SK-N-SH treated with all-trans-retinoic acid at 6 μM for 48 hours (cell line): ENCODE measurements around the gene FIGN.

Experiments
- PPARA ChIP-seq: fragments of 250-450 bp; sonication (Bioruptor Pico); IDR thresholded peaks from 2 replicates; pipeline ENCODE4 v1.5.0; 2020; ENCODE audit warnings: mild to moderate bottlenecking, borderline replicate concordance
- RARB ChIP-seq: fragments of 250-450 bp; sonication (Bioruptor Pico); IDR thresholded peaks from 2 replicates; pipeline ENCODE4 v1.8.0; 2021; ENCODE audit warnings: mild to moderate bottlenecking, moderate library complexity
- TF ChIP-seq, protein P1 (sequence below): fragments of 250-450 bp; sonication (Bioruptor Pico); IDR thresholded peaks from 2 replicates; pipeline ENCODE4 v1.5.1; 2021; ENCODE audit warnings: mild to moderate bottlenecking, moderate library complexity

DNA sequence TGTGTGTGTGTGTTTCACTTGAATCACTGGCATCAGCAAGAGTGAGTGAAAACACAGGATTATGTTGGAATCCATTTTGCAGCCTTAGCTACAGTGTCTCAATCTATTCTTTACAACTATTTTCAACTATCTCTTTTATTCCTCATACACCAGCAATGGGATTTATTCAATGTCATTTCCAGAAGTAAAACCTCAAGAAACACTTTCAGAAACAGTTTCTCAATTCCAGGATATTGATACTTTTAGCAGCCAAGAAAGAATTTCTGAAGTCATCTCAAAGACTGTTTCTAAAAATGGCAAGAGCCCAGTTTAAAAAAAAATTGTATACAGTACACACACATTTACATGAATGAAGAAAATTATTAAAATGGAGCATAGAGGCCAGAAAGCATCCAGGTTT, 171.6 kb downstream of the FIGN start:
- no peak for TF ChIP-seq PPARA (CRISPR knock-in tag)
- TF ChIP-seq RARB (CRISPR knock-in tag): no peak
- TF ChIP-seq, protein P1, sequence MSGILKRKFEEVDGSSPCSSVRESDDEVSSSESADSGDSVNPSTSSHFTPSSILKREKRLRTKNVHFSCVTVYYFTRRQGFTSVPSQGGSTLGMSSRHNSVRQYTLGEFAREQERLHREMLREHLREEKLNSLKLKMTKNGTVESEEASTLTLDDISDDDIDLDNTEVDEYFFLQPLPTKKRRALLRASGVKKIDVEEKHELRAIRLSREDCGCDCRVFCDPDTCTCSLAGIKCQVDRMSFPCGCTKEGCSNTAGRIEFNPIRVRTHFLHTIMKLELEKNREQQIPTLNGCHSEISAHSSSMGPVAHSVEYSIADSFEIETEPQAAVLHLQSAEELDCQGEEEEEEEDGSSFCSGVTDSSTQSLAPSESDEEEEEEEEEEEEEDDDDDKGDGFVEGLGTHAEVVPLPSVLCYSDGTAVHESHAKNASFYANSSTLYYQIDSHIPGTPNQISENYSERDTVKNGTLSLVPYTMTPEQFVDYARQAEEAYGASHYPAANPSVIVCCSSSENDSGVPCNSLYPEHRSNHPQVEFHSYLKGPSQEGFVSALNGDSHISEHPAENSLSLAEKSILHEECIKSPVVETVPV (CRISPR knock-in tag): no peak
